Thoracic aorta (tissue), 2 donors: Measurements from ENCODE around the gene NEDD4. TPM values are rescaled to one million over a fixed set of nuclear protein-coding genes. Genes with fewer than 3 reads are reported as not detected.
"Not testable (repeated sequence)": the region's sequence is repeated elsewhere in the genome, so short reads cannot be mapped to it uniquely, and the experiment has no call there.

Source experiments
- ATAC-seq: fragments of 150-250 bp; one replicate; pipeline ENCODE4 v1.8.0; 2017; ENCODE audit warnings: low read depth; ENCODE audit not compliant: insufficient number of reproducible peaks, low FRiP score
- DNase-seq: peaks from one replicate; pipeline ENCODE4 v3.0.0-alpha.2; 2020; ENCODE audit warnings: low spot score
- H3K27ac ChIP-seq, 2 donors: fragments of 200-600 bp; sonication (generic); 1 replicate in 1 of 2; 2 replicates in 1 of 2; pipeline ENCODE4 v1.5.1; 2016; ENCODE audit warnings: mild to moderate bottlenecking in 2 of 2, moderate library complexity in 2 of 2
- H3K27me3 ChIP-seq: fragments of 200-600 bp; sonication (generic); replicated peaks from 2 replicates; pipeline ENCODE4 v1.6.0; 2016; ENCODE audit warnings: mild to moderate bottlenecking; ENCODE audit not compliant: insufficient read depth
- H3K36me3 ChIP-seq: fragments of 200-600 bp; sonication (generic); one replicate; pipeline ENCODE4 v1.5.1; 2016
- H3K4me1 ChIP-seq, 2 donors: fragments of 200-600 bp; sonication (generic); 1 replicate in 1 of 2; 2 replicates in 1 of 2; pipeline versions ENCODE4 v1.5.1 to v1.6.0; 2016; ENCODE audit warnings: low read depth in 2 of 2, mild to moderate bottlenecking in 1 of 2; ENCODE audit not compliant: control insufficient read depth in 1 of 2
- H3K4me3 ChIP-seq: fragments of 200-600 bp; sonication (generic); 2 replicates; pipeline ENCODE4 v1.5.1; 2016; ENCODE audit warnings: mild to moderate bottlenecking
- H3K9me3 ChIP-seq: fragments of 200-600 bp; sonication (generic); 2 replicates; pipeline ENCODE4 v1.5.1; 2016
- total RNA-seq, 2 donors: library from RNA; depleted of rRNA; stranded (reverse); fragments of >200 nt; gene quantifications; one replicate each; pipeline versions ENCODE4 v1.1.0 to v1.2.3, GENCODE V29; 2016
- TF ChIP-seq, protein P1 (sequence below): fragments of 200-600 bp; sonication (generic); IDR thresholded peaks from one replicate; pipeline ENCODE4 v1.5.1; 2019; ENCODE audit warnings: antibody characterized with exemption

The NEDD4 gene
- total RNA-seq, 2 donors from 2014 or later = 25.3 to 27.4 TPM

- Histone ChIP-seq H3K9me3 (no peaks in the 10 kb centered on the region), H3K27ac (no peak overlapping the region), H3K36me3 (no peaks in the 10 kb centered on the region), H3K4me1 (no peaks in the 10 kb centered on the region), H3K27me3 (no peaks in the 10 kb centered on the region), H3K4me3 (no peak overlapping the region)
- DNase-seq = no peak
- TF ChIP-seq, protein P1, sequence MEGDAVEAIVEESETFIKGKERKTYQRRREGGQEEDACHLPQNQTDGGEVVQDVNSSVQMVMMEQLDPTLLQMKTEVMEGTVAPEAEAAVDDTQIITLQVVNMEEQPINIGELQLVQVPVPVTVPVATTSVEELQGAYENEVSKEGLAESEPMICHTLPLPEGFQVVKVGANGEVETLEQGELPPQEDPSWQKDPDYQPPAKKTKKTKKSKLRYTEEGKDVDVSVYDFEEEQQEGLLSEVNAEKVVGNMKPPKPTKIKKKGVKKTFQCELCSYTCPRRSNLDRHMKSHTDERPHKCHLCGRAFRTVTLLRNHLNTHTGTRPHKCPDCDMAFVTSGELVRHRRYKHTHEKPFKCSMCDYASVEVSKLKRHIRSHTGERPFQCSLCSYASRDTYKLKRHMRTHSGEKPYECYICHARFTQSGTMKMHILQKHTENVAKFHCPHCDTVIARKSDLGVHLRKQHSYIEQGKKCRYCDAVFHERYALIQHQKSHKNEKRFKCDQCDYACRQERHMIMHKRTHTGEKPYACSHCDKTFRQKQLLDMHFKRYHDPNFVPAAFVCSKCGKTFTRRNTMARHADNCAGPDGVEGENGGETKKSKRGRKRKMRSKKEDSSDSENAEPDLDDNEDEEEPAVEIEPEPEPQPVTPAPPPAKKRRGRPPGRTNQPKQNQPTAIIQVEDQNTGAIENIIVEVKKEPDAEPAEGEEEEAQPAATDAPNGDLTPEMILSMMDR = no peak
- no peak for ATAC-seq
Observed at GRCh38 chr15:56019060-56019793, 25.8 kb upstream of the NEDD4 start.

- H3K4me1 ChIP-seq = no peaks in the 10 kb centered on the region
- ATAC-seq (no peak), DNase-seq (no peak)
- no peaks in the 10 kb centered on the region for H3K36me3 ChIP-seq
- TF ChIP-seq, protein P1 = no peak
- H3K27ac ChIP-seq = no peak overlapping the region
- no peak overlapping the region for H3K4me3 ChIP-seq
- no peaks in the 10 kb centered on the region for H3K27me3 ChIP-seq
- no peaks in the 10 kb centered on the region for H3K9me3 ChIP-seq
Observed at GRCh38 chr15:56017920-56018319, 24.5 kb upstream of the NEDD4 start.

DNA sequence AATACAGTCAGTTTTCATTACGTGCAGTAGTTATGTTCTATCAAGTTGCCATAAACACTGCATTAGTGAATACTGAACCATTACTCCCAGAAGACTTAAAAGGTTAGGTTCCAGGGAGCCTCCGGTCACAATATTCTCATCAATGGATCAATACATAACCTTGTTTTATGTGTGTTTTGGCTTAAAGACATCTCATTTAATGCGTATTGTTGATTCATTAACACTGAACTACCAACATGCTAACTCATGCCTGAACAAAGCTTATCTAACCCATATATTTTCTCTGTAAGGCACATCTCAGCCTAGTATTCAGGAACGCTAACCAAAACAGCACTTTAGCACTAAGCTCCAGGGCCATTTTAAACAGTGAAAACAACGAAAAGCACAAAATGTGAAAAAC lies 24.1 kb upstream of the NEDD4 start:
- Histone ChIP-seq H3K27ac (no peak overlapping the region), H3K36me3 (no peaks in the 10 kb centered on the region), H3K4me3 (no peak overlapping the region), H3K4me1 (no peaks in the 10 kb centered on the region), H3K27me3 (no peaks in the 10 kb centered on the region), H3K9me3 (no peaks in the 10 kb centered on the region)
- TF ChIP-seq, protein P1 = no peak
- no peak for ATAC-seq
- no peak for DNase-seq

DNA sequence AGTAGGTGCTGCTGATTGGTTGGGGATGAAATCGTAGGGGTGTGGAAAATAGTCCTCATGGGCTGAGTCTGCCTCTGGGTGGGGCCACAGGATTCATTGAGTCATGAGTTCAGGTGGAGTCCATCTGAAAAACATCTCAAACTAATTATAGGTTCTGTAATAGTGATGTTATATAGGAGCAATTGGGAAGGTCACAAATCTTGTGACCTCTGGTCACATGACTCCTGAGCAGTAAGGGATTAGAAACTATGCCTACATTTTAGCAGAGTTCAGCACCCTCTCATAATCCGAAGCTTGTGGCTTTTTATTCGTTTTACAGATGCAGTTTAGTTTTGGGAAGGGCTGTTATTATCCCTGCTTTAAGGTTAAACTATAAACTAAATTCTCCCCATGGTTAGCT lies 22.9 kb upstream of the NEDD4 start:
- Histone ChIP-seq H3K4me3 (no peak overlapping the region), H3K9me3 (no peaks in the 10 kb centered on the region), H3K36me3 (no peaks in the 10 kb centered on the region), H3K27me3 (no peaks in the 10 kb centered on the region), H3K4me1 (no peaks in the 10 kb centered on the region), H3K27ac (no peak overlapping the region)
- DNase-seq (no peak), ATAC-seq (no peak)
- TF ChIP-seq, protein P1 = no peak

DNA sequence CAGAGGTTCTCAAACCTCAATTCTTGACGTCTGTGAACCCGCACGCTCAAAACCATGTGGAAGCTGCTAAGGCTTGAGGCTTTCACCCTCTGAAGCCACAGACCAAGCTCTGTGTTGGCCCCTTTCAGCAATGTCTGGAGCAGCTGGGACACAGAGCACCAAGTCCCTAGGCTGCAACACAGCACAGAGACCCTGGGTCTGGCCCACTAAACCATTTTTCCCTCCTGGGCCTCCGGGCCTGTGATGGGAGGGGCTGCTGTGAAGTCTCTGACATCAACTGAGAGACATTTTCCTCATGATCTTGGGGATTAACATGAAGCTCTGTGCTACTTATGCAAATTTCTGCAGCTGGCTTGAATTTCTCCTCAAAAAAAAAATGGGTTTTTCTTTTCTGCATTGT lies 21.3 kb upstream of the NEDD4 start:
- Histone ChIP-seq H3K27ac (no peak overlapping the region), H3K4me1 (no peaks in the 10 kb centered on the region), H3K4me3 (no peak overlapping the region), H3K9me3 (no peaks in the 10 kb centered on the region), H3K27me3 (no peaks in the 10 kb centered on the region), H3K36me3 (no peaks in the 10 kb centered on the region)
- TF ChIP-seq, protein P1 = no peak
- ATAC-seq (no peak), DNase-seq (no peak)

- H3K9me3 ChIP-seq, H3K4me1 ChIP-seq, DNase-seq, H3K36me3 ChIP-seq, H3K27me3 ChIP-seq, ATAC-seq: not testable (repeated sequence)
- H3K4me3 ChIP-seq = peak overlapping the region; percentile 66
- peak overlapping the region; percentile 66 to 72 for H3K27ac ChIP-seq
Observed at GRCh38 chr15:56007053-56007452, 13.6 kb upstream of the NEDD4 start.

DNA sequence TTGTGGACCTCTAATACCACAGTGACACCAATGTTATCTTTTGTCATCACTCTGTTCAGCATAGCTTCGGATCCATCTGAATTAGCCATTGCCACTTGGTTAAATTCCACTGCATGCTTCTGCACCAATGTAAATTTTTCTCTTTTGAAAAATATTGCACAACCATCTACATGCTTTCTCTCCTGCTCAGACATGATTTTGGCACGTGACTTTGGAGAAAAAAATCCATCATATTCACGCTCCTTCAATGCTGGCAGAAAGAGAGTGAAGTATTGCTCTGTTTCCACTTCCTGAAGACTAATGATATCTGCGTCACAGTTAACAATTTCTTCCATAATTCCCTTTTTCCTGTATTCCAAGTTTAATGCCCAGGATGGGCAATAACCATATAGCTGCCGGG lies 13.0 kb upstream of the NEDD4 start:
- peak; percentile 67 for ATAC-seq
- not testable (repeated sequence) for H3K4me1 ChIP-seq, H3K36me3 ChIP-seq, H3K9me3 ChIP-seq, H3K27me3 ChIP-seq, DNase-seq
- H3K27ac ChIP-seq = peak overlapping the region; percentile 66 to 72
- H3K4me3 ChIP-seq = peak overlapping the region; percentile 66

- not testable (repeated sequence) for H3K27me3 ChIP-seq, H3K9me3 ChIP-seq, ATAC-seq, H3K36me3 ChIP-seq, DNase-seq, H3K27ac ChIP-seq, H3K4me1 ChIP-seq, H3K4me3 ChIP-seq
Observed at GRCh38 chr15:56004281-56004680, 10.9 kb upstream of the NEDD4 start.
